ENCODE data around the gene PXDN. TPM values are rescaled to one million over a fixed set of nuclear protein-coding genes. Genes with fewer than 3 reads are reported as not detected.
"Not testable (repeated sequence)": the region's sequence is repeated elsewhere in the genome, so short reads cannot be mapped to it uniquely, and the experiment has no call there.

The PXDN gene
- polyA plus RNA-seq, 1 donor, result 60.6 TPM

DNA sequence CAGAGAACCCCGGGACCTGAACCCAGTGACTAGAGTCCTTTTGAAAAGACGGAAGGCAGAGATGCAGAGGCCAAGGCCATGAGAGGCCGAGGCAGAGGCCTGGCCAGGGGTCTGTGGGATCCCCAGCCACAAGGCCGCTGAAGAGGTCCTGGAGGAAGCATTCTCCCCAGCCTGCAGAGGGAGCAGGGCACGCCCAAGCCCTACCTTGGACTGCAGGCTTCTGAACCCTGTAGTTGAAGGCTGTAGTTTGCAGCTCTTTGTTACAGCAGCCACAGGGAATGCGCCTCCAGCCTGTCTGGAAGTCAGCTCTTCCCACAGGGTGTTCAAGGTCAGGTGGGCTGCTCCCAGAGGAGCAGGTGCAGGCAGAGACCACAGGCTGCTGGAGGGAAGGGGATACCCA is 22.1 kb upstream of the PXDN start:
- Histone ChIP-seq H3K9me3 (ENCODE audit: control insufficient read depth, low read depth, low read length) (no peaks in the 10 kb centered on the region), H3K4me3 (ENCODE audit: low read length) (no peak overlapping the region), H3K4me1 (ENCODE audit: control insufficient read depth, insufficient read depth, low read length) (no peaks in the 10 kb centered on the region), H3K27ac (ENCODE audit: low read length) (no peak overlapping the region), H3K27me3 (ENCODE audit: control insufficient read depth, insufficient read depth, low read length) (no peaks in the 10 kb centered on the region), H3K36me3 (ENCODE audit: control insufficient read depth, insufficient read depth, low read length) (no peaks in the 10 kb centered on the region)
- DNase-seq, result no peak
- no CpG with 5 or more reads among the region's 6 CpGs for WGBS (ENCODE audit: insufficient coverage, low lambda C conversion rate)

DNA sequence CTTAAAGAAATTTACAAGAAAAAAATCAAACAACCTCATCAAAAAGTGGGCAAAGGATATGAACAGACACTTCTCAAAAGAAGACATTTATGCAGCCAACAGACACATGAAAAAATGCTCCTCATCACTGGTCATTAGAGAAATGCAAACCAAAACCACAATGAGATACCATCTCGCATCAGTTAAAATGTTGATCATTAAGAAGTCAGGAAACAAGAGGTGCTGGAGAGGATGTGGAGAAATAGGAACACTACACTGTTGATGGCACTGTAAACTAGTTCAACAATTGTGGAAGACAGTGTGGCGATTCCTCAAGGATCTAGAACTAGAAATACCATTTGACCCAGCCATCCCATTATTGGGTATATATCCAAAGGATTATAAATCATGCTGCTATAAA is 20.9 kb upstream of the PXDN start:
- H3K27me3 ChIP-seq (ENCODE audit: control insufficient read depth, insufficient read depth, low read length); H3K27ac ChIP-seq (ENCODE audit: low read length); H3K36me3 ChIP-seq (ENCODE audit: control insufficient read depth, insufficient read depth, low read length); H3K9me3 ChIP-seq (ENCODE audit: control insufficient read depth, low read depth, low read length); H3K4me1 ChIP-seq (ENCODE audit: control insufficient read depth, insufficient read depth, low read length); DNase-seq; H3K4me3 ChIP-seq (ENCODE audit: low read length): not testable (repeated sequence)
- WGBS (ENCODE audit: insufficient coverage, low lambda C conversion rate), result no CpG with 5 or more reads among the region's 2 CpGs

DNA sequence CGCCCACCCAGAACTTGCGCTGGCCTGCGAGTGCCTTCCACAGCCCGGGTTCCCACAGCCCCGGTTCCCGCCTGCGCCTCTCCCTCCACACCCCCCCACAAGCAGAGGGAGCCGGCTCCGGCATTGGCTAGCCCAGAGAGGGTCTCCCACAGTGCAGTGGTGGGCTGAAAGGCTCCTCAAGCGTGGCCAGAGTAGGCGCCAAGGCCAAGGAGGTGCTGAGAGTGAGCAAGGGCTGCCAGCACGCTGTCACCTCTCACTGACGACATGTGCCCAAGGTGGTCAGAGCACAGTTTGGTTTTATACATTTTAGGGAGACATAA is 15.3 kb upstream of the PXDN start:
- H3K36me3 ChIP-seq (ENCODE audit: control insufficient read depth, insufficient read depth, low read length), result no peaks in the 10 kb centered on the region
- H3K9me3 ChIP-seq (ENCODE audit: control insufficient read depth, low read depth, low read length), result peaks cover 12% of the 10 kb centered on the region
- H3K27me3 ChIP-seq (ENCODE audit: control insufficient read depth, insufficient read depth, low read length), result no peaks in the 10 kb centered on the region
- H3K27ac ChIP-seq (ENCODE audit: low read length), result no peak overlapping the region
- WGBS (ENCODE audit: insufficient coverage, low lambda C conversion rate), result no CpG with 5 or more reads among the region's 13 CpGs
- DNase-seq, result no peak
- peaks cover 3% of the 10 kb centered on the region for H3K4me1 ChIP-seq (ENCODE audit: control insufficient read depth, insufficient read depth, low read length)
- H3K4me3 ChIP-seq (ENCODE audit: low read length), result no peak overlapping the region

GRCh38 chr2:1758774-1759610 is 14.7 kb upstream of the PXDN start:
- Histone ChIP-seq H3K27me3 (ENCODE audit: control insufficient read depth, insufficient read depth, low read length) (no peaks in the 10 kb centered on the region), H3K4me1 (ENCODE audit: control insufficient read depth, insufficient read depth, low read length) (peaks cover 3% of the 10 kb centered on the region), H3K27ac (ENCODE audit: low read length) (no peak overlapping the region), H3K4me3 (ENCODE audit: low read length) (no peak overlapping the region), H3K9me3 (ENCODE audit: control insufficient read depth, low read depth, low read length) (peaks cover 17% of the 10 kb centered on the region), H3K36me3 (ENCODE audit: control insufficient read depth, insufficient read depth, low read length) (no peaks in the 10 kb centered on the region)
- no CpG with 5 or more reads among the region's 26 CpGs for WGBS (ENCODE audit: insufficient coverage, low lambda C conversion rate)
- no peak for DNase-seq

- no peak overlapping the region for H3K27ac ChIP-seq (ENCODE audit: low read length)
- DNase-seq, result no peak
Measured at GRCh38 chr2:1758171-1758570, 13.9 kb upstream of the PXDN start.

DNA sequence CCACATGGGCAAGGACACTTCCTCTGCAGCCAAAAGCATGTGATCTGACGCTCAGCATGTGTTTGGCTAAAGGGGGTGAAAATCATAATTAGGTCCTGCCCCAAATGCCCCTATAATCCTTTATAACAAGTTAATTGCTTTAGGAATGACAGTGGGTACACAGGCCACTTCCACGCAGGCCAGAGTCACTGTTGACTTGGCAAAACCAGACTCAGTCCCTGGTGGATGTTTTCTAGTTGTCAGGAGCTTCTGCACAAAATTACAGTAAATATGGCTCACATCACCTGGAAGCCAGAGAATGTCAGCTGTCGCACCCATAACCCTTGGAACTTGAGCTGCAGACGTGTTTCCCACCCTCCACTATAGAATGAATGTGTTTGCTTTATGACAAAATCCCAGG is 13.3 kb upstream of the PXDN start:
- peaks cover 3% of the 10 kb centered on the region for H3K4me1 ChIP-seq (ENCODE audit: control insufficient read depth, insufficient read depth, low read length)
- no peak overlapping the region for H3K27ac ChIP-seq (ENCODE audit: low read length)
- no peaks in the 10 kb centered on the region for H3K36me3 ChIP-seq (ENCODE audit: control insufficient read depth, insufficient read depth, low read length)
- peaks cover 20% of the 10 kb centered on the region for H3K9me3 ChIP-seq (ENCODE audit: control insufficient read depth, low read depth, low read length)
- DNase-seq, result no peak
- 57% methylated on average over 2 of the region's 4 CpGs for WGBS (ENCODE audit: insufficient coverage, low lambda C conversion rate)
- H3K4me3 ChIP-seq (ENCODE audit: low read length), result no peak overlapping the region
- no peaks in the 10 kb centered on the region for H3K27me3 ChIP-seq (ENCODE audit: control insufficient read depth, insufficient read depth, low read length)

More at GRCh38 chr2:1758171-1758570, 13.9 kb upstream of the PXDN start:
- H3K27me3 ChIP-seq (ENCODE audit: control insufficient read depth, insufficient read depth, low read length), result no peaks in the 10 kb centered on the region
- H3K36me3 ChIP-seq (ENCODE audit: control insufficient read depth, insufficient read depth, low read length), result no peaks in the 10 kb centered on the region
- peaks cover 20% of the 10 kb centered on the region for H3K9me3 ChIP-seq (ENCODE audit: control insufficient read depth, low read depth, low read length)
- no CpG with 5 or more reads among the region's 5 CpGs for WGBS (ENCODE audit: insufficient coverage, low lambda C conversion rate)
- H3K4me1 ChIP-seq (ENCODE audit: control insufficient read depth, insufficient read depth, low read length), result peaks cover 3% of the 10 kb centered on the region
- H3K4me3 ChIP-seq (ENCODE audit: low read length), result no peak overlapping the region

DNA sequence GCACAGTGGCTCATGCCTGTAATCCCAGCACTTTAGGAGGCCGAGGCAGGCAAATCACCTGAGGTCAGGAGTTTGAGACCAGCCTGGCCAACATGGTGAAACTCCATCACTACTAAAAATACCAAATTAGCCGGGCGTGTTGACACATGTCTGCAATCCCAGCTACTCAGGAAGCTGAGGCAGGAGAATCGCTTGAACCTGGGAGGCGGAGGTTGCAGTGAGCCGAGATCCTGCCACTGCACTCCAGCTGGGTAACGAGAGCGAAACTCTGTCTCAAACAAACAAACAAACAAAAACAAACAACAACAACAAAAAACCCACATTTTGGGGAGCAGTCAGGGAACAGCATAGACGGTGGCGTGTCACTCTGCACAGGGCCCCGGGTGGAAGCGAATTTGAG is 12.8 kb upstream of the PXDN start:
- WGBS (ENCODE audit: insufficient coverage, low lambda C conversion rate), result no CpG with 5 or more reads among the region's 12 CpGs
- not testable (repeated sequence) for H3K4me1 ChIP-seq (ENCODE audit: control insufficient read depth, insufficient read depth, low read length); H3K27me3 ChIP-seq (ENCODE audit: control insufficient read depth, insufficient read depth, low read length); H3K27ac ChIP-seq (ENCODE audit: low read length); DNase-seq; H3K4me3 ChIP-seq (ENCODE audit: low read length); H3K36me3 ChIP-seq (ENCODE audit: control insufficient read depth, insufficient read depth, low read length)
- H3K9me3 ChIP-seq (ENCODE audit: control insufficient read depth, low read depth, low read length), result peaks cover 20% of the 10 kb centered on the region

DNA sequence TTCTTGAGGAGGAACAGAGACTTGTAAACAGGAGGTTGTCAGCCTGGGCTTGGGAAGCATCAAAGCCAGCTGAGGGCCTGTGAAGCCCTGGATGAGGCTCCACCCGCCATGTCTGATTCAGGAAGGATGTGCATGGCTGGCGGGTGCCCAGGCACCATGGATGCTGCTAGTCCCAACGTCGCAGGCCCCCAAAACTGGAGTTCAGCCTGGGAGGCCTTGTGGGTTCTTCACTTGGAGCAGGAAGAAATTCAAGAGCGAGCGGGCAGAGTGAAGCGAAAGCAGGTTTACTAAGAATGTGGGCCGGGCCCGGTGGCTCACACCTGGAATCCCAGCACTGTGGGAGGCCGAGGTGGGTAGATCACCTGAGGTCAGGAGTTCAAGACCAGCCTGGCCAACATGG is 12.1 kb upstream of the PXDN start:
- H3K27me3 ChIP-seq (ENCODE audit: control insufficient read depth, insufficient read depth, low read length), result peaks cover 4% of the 10 kb centered on the region
- WGBS (ENCODE audit: insufficient coverage, low lambda C conversion rate), result no CpG with 5 or more reads among the region's 10 CpGs
- no peak overlapping the region for H3K4me3 ChIP-seq (ENCODE audit: low read length)
- H3K27ac ChIP-seq (ENCODE audit: low read length), result no peak overlapping the region
- H3K4me1 ChIP-seq (ENCODE audit: control insufficient read depth, insufficient read depth, low read length), result peaks cover 3% of the 10 kb centered on the region
- no peaks in the 10 kb centered on the region for H3K36me3 ChIP-seq (ENCODE audit: control insufficient read depth, insufficient read depth, low read length)
- peaks cover 20% of the 10 kb centered on the region for H3K9me3 ChIP-seq (ENCODE audit: control insufficient read depth, low read depth, low read length)
- DNase-seq, result no peak

GRCh38 chr2:1755436-1756191 is 11.3 kb upstream of the PXDN start:
- H3K4me3 ChIP-seq (ENCODE audit: low read length), result no peak overlapping the region
- peaks cover 3% of the 10 kb centered on the region for H3K4me1 ChIP-seq (ENCODE audit: control insufficient read depth, insufficient read depth, low read length)
- no peaks in the 10 kb centered on the region for H3K36me3 ChIP-seq (ENCODE audit: control insufficient read depth, insufficient read depth, low read length)
- no peak overlapping the region for H3K27ac ChIP-seq (ENCODE audit: low read length)
- peak in 1 of 2 donors; percentile 34 for DNase-seq
- peaks cover 20% of the 10 kb centered on the region for H3K9me3 ChIP-seq (ENCODE audit: control insufficient read depth, low read depth, low read length)
- H3K27me3 ChIP-seq (ENCODE audit: control insufficient read depth, insufficient read depth, low read length), result peaks cover 9% of the 10 kb centered on the region
- whole genome bisulfite sequencing (ENCODE audit: insufficient coverage, low lambda C conversion rate), result no CpG with 5 or more reads among the region's 18 CpGs

- H3K36me3 ChIP-seq (ENCODE audit: control insufficient read depth, insufficient read depth, low read length), result no peaks in the 10 kb centered on the region
- peaks cover 9% of the 10 kb centered on the region for H3K27me3 ChIP-seq (ENCODE audit: control insufficient read depth, insufficient read depth, low read length)
- no CpG with 5 or more reads among the region's 16 CpGs for WGBS (ENCODE audit: insufficient coverage, low lambda C conversion rate)
- no peak for DNase-seq
- H3K27ac ChIP-seq (ENCODE audit: low read length), result no peak overlapping the region
- H3K9me3 ChIP-seq (ENCODE audit: control insufficient read depth, low read depth, low read length), result peaks cover 19% of the 10 kb centered on the region
- no peak overlapping the region for H3K4me3 ChIP-seq (ENCODE audit: low read length)
- peaks cover 3% of the 10 kb centered on the region for H3K4me1 ChIP-seq (ENCODE audit: control insufficient read depth, insufficient read depth, low read length)
Measured at GRCh38 chr2:1754461-1755170, 10.3 kb upstream of the PXDN start.
